SW480 (cell line): ENCODE measurements around the gene TET3.

Experiments used
- DNase-seq: peaks from one replicate; pipeline ENCODE4 v3.0.0-alpha.2; 2016; ENCODE audit warnings: low spot score

Gene TET3

DNA sequence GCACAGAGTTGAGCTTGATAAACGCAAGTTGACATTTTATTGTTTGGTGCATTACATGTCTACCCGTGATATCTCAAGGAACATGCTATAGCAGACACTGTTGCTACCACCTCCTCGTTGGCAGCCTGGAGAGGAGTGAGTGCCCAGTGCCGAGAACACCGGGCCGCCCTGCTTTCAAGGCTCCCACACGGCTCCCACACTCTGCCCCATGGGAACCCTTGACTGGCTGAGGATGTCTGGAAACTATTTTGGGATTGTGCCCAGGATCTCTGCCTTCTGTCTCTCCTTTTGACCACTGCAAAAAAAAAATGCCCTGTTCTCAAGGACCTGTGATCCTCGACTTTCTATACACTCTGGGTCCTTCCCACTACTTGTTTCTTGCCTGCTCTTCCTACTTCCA lies 21.1 kb downstream of the TET3 start:
- no peak for DNase-seq

DNA sequence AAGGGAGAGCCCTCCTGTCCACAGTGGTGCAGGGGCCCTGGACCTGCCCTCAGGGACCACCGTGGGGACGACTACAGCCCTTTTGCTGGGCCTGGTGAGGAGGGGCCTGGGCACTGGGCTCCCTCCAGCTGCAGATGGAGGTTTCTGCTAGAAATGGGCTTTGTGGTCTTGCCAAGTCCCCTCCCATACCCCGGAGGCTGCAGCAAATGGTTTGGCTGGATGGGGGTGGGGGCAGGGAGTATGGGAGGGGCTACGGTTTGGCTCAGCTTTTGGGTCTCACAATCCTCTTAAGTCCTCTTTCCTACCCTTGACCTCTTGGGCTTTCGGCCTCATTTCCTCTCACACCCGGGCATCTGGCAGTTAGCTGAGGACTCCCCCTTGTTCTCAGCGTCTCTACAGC lies 21.7 kb downstream of the TET3 start:
- DNase-seq = no peak

DNA sequence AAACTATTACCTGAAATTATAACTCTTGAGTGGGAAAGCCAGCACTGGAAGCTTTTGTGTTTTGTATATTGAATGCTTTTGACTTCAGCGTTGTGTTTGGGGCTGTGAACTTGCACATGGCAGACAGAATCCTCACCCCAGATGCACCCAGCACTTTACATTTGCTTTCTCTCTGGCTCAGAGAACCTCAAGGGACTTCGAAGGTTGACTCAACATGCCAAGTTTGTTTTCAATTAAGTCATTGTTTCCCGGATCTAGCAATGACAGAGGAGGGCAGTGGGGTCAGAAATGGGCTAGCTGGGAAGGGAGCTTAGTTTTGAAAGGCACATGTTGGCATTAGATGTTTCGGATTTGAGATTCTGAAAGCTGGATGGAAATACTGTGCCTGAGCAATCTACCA lies 22.4 kb downstream of the TET3 start:
- DNase-seq = no peak

DNA sequence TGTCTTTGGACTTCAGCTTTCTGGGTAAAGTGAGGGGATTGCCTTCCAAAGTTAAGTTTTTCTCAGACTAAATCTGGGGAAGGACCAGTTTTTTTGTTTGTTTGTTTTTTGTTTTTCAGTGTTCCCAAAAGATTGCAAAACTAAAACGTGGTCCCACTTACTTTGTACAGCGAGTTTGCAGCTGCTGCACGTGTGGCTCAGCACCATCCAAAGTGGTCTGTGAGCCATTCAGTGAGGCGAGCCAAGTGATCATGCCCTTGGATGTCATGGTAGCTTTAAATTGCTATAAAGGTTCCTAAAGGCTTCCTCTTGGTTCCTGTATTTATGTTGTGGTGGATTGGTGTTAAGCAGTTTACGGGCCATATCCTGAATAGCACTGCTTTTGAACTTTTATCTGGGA lies 23.0 kb downstream of the TET3 start:
- no peak for DNase-seq

DNA sequence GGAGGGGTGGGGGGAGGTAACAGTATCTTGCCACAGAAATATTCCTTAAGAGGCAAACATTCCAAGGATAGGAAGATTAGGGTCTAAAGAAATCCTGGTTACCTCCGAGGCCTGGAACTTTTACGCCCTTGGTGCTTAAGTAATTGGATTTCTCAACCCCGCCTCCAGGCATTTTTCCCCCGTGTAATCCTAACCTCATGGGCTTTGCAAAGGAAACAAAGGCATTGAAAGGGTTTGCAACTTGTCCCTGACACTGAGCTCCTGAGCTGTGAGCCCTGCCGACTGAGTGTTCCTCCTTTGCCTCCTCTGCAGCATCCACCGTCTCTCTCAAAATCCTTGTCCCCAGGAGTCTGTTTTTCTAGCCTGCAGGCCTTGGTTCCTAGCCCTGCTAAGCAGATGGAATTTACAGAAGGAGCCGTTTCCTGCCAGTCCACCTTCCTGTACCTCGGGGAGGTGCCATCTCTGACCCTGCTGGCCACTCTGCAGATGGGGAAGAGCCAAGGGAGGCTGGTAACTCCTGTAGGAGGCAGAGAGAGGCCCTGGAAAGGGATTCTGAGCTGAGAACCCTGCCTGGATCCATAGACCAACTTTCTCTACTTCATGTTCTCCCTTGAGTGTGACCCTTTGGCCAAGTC lies 24.2 kb downstream of the TET3 start:
- no peak for DNase-seq

DNA sequence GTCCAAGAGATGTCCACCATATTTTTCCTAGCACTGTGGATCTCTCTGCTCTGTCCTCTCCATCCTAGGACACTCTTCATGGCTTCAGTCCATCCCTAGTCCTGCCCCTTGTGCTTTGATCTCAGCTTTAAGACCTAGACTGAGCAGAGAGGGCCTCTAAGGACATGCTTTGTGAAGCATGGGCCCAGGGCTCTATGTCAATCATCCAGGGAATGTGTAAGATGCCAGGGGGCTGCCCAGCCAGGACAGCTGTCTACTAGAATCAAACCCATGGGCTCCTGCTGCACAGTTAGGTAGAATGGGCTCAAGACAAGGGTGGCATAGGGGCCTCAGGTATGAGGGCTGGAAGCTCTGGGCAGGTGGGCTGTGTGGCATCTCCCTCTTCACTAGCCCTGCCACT lies 24.9 kb downstream of the TET3 start:
- DNase-seq = no peak

DNA sequence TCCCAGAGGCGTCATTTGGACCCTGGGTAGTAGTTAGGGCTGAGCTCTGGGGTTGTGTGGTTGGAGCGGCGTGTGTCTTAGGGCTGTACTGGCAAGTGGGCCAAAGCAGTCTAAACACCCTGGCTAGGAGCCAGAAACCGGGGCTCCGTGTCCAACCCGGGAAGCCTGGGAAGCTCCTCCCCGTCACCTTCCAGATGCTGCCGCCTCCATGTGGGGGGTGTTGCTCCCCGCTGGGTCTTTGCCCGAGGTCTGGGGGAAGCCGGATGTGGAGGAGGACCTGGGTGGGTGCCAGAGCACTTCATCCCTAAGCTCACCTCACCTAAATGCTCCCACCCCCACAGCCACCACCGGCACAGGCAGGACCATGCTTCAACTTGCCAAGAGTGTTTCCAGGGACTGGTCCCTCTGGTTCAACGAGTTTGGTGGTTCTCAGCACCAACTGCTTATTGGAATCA lies 25.4 kb downstream of the TET3 start:
- no peak for DNase-seq

DNA sequence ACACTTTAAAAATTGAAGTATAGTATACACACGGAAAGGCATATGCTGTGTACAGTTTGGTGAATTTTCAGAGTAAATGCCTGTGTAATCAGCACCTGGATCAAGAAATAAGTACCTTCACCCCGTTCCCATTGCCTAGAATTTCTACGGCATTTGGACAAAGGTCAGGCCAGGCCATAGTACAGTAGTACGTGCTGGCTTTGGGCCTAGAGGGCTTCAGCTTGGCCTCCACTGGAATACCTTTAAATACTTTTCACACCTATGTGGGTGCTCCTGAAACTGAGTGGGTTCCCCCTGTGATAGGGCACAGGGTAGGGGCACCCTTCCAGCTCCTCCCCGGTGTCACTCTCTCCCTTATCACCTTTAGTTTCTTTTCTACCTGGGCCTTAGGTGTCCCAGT lies 26.5 kb downstream of the TET3 start:
- no peak for DNase-seq

DNA sequence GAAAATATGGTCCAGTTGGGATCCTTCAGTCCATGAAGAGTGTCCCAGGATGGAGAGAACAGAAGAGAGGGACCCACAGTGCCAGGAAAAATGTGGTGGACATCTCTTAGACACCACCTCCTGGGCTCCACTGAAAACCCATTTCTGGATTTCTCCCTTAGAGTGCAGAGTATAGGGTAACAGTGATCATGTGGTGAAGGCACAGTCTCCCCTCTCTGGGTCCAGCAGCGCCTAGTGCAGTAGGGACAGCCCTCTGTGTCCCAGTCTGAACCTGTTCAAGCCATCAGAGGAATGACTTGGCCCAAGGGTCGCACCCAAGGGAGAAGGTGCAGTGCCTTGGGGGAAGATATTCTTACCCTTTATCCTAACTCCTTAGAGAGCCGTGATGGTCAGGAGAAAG lies 30.1 kb downstream of the TET3 start:
- DNase-seq = no peak

DNA sequence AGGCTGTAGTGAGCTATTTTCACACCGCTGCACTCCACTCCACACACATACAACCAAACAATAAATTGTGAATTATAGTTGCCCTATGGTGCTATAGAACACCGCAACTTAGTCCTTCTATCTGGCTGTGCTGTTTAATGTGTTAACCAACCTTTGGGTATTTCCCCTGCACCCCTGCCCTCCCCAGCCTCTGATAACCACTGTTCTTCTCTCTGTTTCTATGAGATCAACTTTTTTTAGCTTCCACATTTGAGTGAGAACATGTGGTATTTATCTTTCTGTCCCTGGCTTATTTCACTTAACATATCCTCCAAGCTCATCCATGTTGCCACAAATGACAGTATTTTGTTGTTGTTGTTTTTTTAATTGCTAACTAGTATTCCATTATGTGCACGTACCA lies 32.5 kb downstream of the TET3 start:
- DNase-seq = no peak

DNA sequence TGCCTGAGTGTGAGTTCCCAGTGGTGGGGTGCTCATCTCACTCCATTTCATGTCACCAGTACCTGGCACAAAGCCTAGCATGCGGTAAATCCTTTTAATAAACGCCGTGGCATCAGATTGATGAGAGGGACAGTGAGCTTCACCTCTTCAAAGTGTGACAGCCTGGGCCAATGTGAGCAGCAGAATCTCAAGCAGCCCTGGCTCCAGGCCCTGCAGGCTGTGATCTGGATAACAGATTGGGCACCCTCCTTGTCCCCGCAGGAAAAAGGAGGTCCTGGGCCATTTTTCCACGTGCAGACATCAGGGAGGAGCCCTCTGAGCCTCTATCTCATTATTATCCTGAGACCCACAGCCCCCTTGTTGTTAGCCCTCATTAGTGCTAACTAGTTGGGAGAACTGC lies 34.8 kb downstream of the TET3 start:
- DNase-seq = no peak

DNA sequence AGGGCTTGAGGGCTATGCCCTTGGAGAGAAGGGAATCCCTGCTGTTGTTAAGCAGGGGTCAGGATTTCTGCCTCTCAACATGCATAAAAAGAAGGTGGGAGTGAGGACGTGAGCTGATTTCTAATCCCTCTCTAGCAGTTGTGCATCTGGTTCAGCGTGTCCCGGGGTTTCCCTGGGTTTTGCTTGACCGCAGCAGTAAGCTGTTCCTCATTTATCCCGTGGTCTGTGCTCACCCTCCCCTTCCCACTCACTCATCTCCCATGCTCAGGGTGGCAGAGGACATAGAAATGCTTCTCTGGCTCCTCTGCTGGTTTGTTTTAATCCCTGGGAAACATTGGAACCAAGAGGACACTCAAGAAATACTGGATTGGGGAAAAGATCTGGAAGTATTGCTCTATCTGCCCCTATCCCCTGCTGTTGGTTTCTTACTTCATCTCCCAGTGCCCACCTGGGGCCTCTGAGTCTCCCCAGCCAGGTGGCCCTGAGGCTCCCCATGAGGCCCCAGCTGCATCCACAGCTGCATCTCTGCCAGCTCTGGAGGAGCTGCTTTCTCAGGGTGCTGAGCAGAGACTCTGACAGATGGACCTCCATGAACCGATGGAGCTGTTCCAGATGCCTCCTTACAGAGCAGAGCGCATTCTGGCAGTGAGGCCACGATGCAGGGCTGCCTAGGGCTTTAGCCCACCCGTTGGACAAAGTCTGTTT lies 36.1 kb downstream of the TET3 start:
- no peak for DNase-seq

DNA sequence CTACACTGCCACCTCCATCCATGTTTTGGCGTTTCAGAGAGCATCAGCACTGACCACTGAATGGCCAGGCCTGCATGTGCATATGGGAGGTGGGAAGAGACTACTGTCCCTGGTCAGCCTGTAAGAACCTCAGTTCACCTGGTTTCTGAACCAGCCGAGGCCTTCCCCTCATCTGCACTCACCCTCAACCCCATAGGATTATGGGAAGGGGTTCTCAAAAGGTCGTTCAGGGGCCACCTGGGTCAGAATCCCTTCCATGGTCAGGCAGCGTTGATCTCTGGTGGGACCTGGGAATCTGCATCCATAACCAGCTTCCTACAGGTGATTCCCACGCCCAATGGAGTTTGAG lies 36.7 kb downstream of the TET3 start:
- no peak for DNase-seq

DNA sequence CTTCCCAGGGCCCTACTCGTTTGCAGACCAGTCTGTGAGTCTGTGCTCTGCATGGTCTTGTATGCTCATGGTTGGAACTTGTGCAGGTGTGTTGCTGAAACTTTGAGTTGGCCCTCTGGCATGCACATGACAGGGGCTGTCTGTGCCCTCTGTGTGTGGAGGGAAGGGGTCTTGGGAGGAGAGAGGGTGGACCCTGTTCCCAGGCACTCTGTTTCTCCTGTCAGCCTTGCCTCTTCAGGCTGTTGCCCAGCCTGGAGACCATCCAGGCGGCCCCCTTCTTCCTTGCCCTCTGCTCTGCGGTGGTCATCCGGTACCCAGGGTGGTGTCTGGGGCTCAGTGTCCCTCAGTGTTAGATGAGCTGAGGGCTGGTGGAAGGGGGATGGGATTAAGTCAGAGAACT lies 39.5 kb downstream of the TET3 start:
- no peak for DNase-seq

DNA sequence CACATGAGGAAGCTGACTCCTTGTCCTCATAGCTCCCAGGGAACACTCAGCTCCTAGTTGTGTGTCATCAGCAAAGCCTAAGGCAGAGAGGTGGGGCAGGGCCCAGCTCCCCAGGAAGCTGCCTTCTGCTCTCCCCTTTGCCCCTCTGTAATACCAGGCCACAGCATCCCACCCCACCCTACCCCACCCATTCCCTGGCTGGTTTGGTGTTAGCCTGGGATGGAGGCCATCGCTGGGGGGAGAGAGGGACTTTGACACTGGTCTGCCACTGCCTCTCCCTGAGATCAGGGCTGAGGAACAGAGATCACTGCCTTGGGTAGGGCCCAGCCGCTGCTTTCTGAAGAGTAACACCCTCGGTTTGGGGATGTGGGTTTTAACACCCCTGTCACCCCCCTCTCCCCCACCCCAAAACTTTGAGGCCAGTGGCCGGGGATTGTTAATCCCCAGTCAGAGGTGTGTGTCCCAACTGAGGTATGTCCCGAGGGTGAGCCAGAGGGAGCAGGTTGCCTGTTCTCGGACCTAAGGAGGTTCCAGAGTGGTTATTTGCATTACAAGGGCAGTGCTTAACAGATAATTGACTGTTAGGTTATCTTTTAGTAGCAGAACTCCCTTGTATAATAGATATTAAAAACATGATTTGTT lies 41.4 kb downstream of the TET3 start:
- no peak for DNase-seq

DNA sequence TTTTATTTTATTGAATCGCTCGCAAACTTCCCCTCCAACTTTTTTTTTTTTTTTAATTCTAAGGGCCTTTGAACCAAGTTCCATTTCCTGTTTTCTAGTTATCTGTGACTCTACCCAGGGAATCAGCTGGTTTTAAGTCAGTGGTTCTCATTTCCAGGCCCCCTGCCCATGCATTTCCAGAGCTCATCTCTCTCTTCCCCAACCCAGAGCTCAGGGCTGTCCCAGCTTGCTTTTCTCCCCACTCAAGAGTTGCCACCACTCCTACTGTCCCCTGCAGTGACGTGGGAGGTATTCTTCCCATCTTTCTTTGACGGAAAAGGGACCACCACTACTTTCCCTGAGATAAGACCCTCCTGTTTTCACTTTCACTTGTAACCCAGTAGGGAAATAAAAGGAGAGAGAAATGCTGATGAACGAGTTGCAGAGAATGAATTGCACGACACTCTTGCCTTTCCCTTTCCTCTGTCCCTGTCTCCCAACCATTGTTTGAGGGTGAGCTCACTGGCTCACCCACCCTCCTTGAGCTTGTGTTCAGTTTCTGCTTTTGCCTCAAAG lies 42.1 kb downstream of the TET3 start:
- no peak for DNase-seq

DNA sequence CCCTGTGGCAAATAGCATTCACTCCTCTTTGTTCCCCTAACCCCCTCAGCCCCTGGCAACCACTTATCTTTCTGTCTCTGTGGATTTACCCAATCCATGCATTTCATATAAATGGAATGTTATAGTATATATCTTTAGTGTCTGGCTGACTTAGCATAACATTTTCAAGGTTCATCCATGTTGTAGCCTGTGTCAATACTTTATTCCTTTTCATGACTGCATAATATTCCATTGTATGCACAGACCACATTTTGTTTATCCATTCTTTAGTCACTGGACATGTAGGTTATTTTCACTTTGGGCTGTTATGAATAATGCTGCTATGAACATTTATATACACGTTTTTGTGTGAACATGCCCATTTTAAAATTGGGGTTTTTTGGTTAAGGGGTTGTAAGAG lies 42.8 kb downstream of the TET3 start:
- no peak for DNase-seq

DNA sequence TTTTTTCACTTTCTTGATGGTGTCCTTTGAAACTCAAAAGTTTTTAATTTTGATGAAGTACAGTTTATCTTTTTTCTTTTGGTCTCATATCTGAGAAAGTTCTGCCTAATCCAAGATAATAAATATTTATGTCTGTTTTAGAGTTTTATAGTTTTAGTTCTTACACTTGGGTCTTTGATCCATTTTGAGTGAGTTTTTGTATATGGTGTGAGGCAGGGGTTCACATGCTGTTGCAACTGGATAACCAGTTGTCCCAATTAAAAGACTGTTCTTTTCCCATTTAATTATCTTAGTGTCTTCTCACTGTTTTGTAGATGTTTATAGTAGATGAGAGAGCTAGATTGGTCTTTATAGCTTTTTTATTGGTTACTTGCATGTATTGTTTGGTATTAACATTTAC lies 43.6 kb downstream of the TET3 start:
- no peak for DNase-seq

DNA sequence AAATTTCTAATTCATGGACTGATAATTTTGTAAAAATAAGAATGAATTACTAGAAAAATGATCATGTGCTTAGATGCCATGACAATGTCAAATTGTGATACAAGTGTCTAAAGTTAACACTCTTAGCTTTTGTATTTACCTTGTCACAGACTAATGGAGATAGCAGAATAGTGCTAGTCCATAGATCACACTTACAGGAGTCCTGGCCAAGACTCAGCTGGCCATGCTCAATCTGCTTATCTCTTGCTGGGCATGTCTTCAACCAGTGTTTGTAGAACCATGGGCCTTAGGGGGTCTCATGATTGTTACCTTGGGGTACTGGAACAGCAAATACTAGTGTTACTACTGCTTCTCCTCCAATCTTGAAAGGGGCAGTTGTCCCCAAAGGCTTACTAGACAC lies 44.0 kb downstream of the TET3 start:
- no peak for DNase-seq

DNA sequence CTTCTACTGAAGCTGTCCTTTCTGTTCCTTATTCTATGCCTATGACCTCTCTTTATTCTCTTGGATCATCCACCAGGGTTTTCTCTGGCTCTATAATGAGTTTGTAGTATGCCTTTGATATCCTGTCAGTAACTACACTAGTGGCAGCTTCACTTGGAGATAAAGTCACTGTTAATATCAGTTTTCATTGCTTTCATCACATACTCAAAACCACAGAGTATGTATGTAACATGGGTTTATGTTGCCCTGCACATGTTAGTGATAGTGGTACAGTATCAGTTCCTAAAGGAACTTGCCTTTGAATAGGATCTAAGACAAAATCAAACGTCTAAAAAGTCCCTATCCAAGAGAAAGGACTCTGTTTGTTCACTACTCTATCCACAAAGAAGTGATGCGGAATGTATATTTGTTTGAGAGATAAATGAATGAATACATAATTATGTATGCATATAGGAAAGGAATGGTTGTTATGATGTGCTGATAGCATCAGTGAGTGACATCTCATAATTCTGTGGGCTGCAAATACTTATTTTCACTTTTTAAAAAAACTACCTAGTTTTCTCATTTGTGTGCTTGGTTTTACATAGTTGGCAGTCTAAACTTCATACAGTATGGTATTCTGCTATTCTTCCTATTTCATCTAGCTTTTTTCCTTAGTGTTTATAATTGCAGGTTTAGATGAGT lies 45.1 kb downstream of the TET3 start:
- DNase-seq = no peak

DNA sequence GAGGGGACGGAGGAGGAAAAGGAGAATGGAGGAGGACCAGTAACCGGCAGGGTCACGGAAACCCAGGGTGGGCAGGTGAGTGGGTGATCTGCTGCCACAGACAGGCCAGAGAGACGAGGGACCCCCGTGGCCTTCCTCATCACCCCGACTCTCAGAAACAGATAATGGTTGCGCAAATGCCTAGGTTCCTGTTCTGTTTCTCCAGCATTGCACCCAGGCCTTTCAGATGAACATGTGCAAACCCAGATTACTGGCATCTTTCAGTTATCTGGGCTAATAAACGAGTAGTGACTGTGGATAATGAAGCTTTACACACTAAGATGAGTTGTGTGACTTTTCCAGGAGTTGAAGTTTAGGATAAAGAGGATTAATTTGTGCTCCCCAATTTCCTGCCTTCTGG lies 46.5 kb downstream of the TET3 start:
- no peak for DNase-seq

DNA sequence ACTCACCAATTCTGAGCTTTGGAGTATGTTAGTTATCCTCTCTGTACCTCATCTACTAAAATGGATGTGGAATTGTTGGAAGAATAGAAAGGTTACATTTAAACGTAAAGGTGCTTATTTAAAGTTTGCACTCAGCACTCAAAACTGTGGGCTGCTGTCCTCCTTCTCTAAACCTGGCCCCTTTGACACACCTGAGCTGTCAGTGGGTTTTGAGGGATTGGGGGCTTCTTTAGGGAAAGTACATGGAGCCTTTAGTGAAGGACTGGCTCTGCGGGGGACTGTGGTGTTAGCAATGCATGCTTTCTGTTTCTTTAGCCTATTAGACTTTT lies 47.2 kb downstream of the TET3 start:
- DNase-seq = no peak

DNA sequence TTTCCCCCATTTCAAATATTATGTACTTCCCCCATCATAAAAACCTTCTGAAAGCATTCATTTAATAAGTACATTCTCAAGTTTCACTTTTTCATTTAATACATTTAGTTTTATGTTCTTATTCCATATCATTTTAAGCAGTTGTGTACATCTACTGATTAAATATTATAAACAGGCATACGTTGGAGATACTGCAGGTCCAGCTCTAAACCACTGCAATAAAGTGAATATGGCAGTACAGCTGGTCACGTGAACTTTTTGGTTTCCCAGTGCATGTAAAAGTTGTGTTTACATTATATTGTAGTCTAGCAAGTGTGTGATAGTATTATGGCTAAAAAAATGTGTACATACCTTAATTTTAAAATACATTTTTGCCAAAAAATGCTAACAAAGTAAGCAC lies 48.7 kb downstream of the TET3 start:
- no peak for DNase-seq
